SU-DHL-6 (cell line): Measurements from ENCODE around the gene CCP110.

ENCODE experiments used
- H2AFZ ChIP-seq: fragments of 200-600 bp; sonication (generic); 2 replicates; pipeline ENCODE4 v1.6.1; 2014; ENCODE audit warnings: low read depth, mild to moderate bottlenecking, moderate library complexity, mixed read lengths, antibody characterized with exemption, low read length; ENCODE audit not compliant: severe bottlenecking
- H3F3A ChIP-seq: fragments of 200-600 bp; shearing (Covaris generic); 2 replicates; pipeline ENCODE4 v1.6.0; 2016; ENCODE audit warnings: antibody characterized with exemption, mild to moderate bottlenecking; ENCODE audit not compliant: insufficient read depth
- H3K27ac ChIP-seq: fragments of 200-600 bp; sonication (generic); 2 replicates; pipeline ENCODE4 v1.5.1; 2016; ENCODE audit warnings: low read depth, mild to moderate bottlenecking, low read length, moderate library complexity, mixed read lengths
- H3K27me3 ChIP-seq: fragments of 200-600 bp; sonication (generic), shearing (Covaris generic); 2 replicates; pipeline ENCODE4 v1.6.0; 2014; ENCODE audit warnings: mild to moderate bottlenecking, low read length
- H3K36me3 ChIP-seq: fragments of 200-600 bp; sonication (generic); 2 replicates; pipeline ENCODE4 v1.6.1; 2014; ENCODE audit warnings: mild to moderate bottlenecking, low read length, mixed read lengths
- H3K4me2 ChIP-seq: fragments of 300-600, 200-600 bp; shearing (Covaris generic), sonication (generic); 2 replicates; pipeline ENCODE4 v1.6.0; 2014; ENCODE audit warnings: low read length, low read depth, mild to moderate bottlenecking; ENCODE audit not compliant: poor library complexity, severe bottlenecking
- H3K4me3 ChIP-seq: fragments of 200-600 bp; sonication (generic); 2 replicates; pipeline ENCODE4 v1.5.1; 2014; ENCODE audit warnings: antibody characterized with exemption, low read length, mild to moderate bottlenecking, mixed read lengths; ENCODE audit not compliant: insufficient read depth, poor library complexity, severe bottlenecking
- H3K79me2 ChIP-seq: fragments of 200-600 bp; sonication (generic); 2 replicates; pipeline ENCODE4 v1.6.1; 2014; ENCODE audit warnings: mild to moderate bottlenecking, low read length, moderate library complexity; ENCODE audit not compliant: insufficient read depth
- H3K9ac ChIP-seq: fragments of 200-600 bp; sonication (generic); 2 replicates; pipeline ENCODE4 v1.7.0; 2014; ENCODE audit warnings: mild to moderate bottlenecking, low read length
- H3K9me2 ChIP-seq: fragments of 200-600 bp; sonication (generic); replicated peaks from 2 replicates; pipeline ENCODE4 v1.6.1; 2014; ENCODE audit warnings: low read length; ENCODE audit not compliant: insufficient read depth
- H3K9me3 ChIP-seq: fragments of 200-600 bp; sonication (generic); 2 replicates; pipeline ENCODE4 v1.6.1; 2014; ENCODE audit warnings: low read length, mixed read lengths; ENCODE audit not compliant: insufficient read depth
- H4K20me1 ChIP-seq: fragments of 200-600 bp; sonication (generic); 2 replicates; pipeline ENCODE4 v1.6.1; 2014; ENCODE audit warnings: low read depth, mild to moderate bottlenecking, antibody characterized with exemption, low read length, moderate library complexity, mixed read lengths
- EZH2phosphoT487 ChIP-seq: fragments of 200-600 bp; sonication (generic), shearing (Covaris generic); conservative IDR thresholded peaks from 2 replicates; pipeline ENCODE4 v1.6.1; 2018; ENCODE audit warnings: mild to moderate bottlenecking, antibody characterized with exemption, low read length, moderate library complexity, mixed read lengths
- TF ChIP-seq, protein P1 (sequence below): fragments of 200-600 bp; sonication (generic); IDR thresholded peaks from one replicate; pipeline ENCODE4 v1.5.1; 2017; ENCODE audit warnings: antibody characterized with exemption, mild to moderate bottlenecking, low read length, moderate library complexity; ENCODE audit not compliant: insufficient read depth, poor library complexity, severe bottlenecking

CCP110 gene

GRCh38 chr16:19595043-19595767, 71.5 kb downstream of the CCP110 start:
- Histone ChIP-seq H3K9ac (no peak overlapping the region), H3K9me3 (no peaks in the 10 kb centered on the region), H3K27ac (no peak overlapping the region), H3K4me2 (no peak overlapping the region), H3K27me3 (no peaks in the 10 kb centered on the region), H2AFZ (no peak overlapping the region), H4K20me1 (no peaks in the 10 kb centered on the region), H3K36me3 (no peaks in the 10 kb centered on the region), H3K9me2 (no peaks in the 10 kb centered on the region), H3K4me3 (no peak overlapping the region), H3F3A (no peaks in the 10 kb centered on the region), H3K79me2 (no peaks in the 10 kb centered on the region)
- TF ChIP-seq EZH2phosphoT487, result no peak
- TF ChIP-seq, protein P1, sequence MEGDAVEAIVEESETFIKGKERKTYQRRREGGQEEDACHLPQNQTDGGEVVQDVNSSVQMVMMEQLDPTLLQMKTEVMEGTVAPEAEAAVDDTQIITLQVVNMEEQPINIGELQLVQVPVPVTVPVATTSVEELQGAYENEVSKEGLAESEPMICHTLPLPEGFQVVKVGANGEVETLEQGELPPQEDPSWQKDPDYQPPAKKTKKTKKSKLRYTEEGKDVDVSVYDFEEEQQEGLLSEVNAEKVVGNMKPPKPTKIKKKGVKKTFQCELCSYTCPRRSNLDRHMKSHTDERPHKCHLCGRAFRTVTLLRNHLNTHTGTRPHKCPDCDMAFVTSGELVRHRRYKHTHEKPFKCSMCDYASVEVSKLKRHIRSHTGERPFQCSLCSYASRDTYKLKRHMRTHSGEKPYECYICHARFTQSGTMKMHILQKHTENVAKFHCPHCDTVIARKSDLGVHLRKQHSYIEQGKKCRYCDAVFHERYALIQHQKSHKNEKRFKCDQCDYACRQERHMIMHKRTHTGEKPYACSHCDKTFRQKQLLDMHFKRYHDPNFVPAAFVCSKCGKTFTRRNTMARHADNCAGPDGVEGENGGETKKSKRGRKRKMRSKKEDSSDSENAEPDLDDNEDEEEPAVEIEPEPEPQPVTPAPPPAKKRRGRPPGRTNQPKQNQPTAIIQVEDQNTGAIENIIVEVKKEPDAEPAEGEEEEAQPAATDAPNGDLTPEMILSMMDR, result no peak

DNA sequence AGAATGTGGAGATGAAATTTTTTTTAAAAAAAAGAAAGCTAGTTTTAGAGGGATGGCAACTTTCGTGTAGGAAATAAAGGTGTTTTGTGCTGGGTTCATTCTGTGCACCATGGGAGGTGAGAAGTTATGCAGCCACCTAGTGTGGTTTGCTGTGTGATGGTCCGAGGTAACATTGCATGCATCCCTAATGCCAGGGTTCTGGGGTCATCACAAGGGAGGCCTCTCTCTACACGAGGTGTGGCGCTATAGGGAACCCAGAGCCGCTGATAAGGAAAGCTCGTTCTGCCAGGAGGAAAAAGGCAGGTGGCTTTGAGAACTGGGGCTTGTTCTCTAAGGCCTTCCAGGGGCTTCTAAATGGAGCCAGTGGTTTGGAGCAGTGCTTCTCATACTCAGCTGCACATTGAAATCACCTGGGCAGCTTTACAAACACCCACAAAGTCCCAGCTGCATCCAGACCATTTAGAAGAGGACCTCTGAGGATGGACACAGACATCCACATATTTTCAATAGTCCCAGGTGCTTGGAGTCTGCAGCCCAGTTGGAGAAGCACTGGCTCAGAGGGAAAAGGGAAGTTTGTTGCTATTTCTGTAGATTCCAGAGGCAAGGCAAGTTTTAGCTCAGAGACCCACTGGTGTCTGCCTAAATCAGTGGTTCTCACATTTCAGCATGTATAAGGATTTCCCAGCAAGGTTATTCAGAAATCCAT, 75.2 kb downstream of the CCP110 start:
- Histone ChIP-seq H3F3A (no peaks in the 10 kb centered on the region), H3K27me3 (no peaks in the 10 kb centered on the region), H4K20me1 (no peaks in the 10 kb centered on the region), H3K4me3 (no peak overlapping the region), H3K79me2 (no peaks in the 10 kb centered on the region), H3K27ac (no peak overlapping the region), H3K9me3 (no peaks in the 10 kb centered on the region), H3K9ac (no peak overlapping the region), H2AFZ (no peak overlapping the region), H3K9me2 (no peaks in the 10 kb centered on the region), H3K4me2 (no peak overlapping the region), H3K36me3 (no peaks in the 10 kb centered on the region)
- TF ChIP-seq, protein P1, result no peak
- no peak for TF ChIP-seq EZH2phosphoT487

GRCh38 chr16:19599968-19600716, 76.4 kb downstream of the CCP110 start:
- no peak overlapping the region for H2AFZ ChIP-seq
- no peak overlapping the region for H3K4me3 ChIP-seq
- H3K79me2 ChIP-seq, result no peaks in the 10 kb centered on the region
- H3K27ac ChIP-seq, result no peak overlapping the region
- H3K9me3 ChIP-seq, result no peaks in the 10 kb centered on the region
- no peaks in the 10 kb centered on the region for H3K36me3 ChIP-seq
- no peaks in the 10 kb centered on the region for H3F3A ChIP-seq
- no peaks in the 10 kb centered on the region for H3K9me2 ChIP-seq
- no peak for TF ChIP-seq EZH2phosphoT487
- TF ChIP-seq, protein P1, result no peak
- no peak overlapping the region for H3K4me2 ChIP-seq
- no peaks in the 10 kb centered on the region for H3K27me3 ChIP-seq
- no peak overlapping the region for H3K9ac ChIP-seq
- no peaks in the 10 kb centered on the region for H4K20me1 ChIP-seq
